ENCODE results near the gene SREK1. TPM values are rescaled to one million over a fixed set of nuclear protein-coding genes. Genes with fewer than 3 reads are reported as not detected.

The SREK1 gene
- 66.4 and 73.6 TPM in 2 replicates for total RNA-seq

GRCh38 chr5:66144074-66144833 lies at the start of gene SREK1:
Gene SREK1 (plus strand): TSS chr5:66144300. CDS start chr5:66144377, 77 bp downstream.

Other genes starting within 250 kb of the SREK1 start
- 54.5 and 69.7 TPM in 2 replicates for gene ERBIN, start 217.7 kb upstream of the SREK1 start, total RNA-seq

All from smooth muscle cell of the pulmonary artery (primary cell).